Spinal cord (tissue), 10 donors: ENCODE data around the gene RTBDN. TPM values are rescaled to one million over a fixed set of nuclear protein-coding genes. Genes with fewer than 3 reads are reported as not detected.
"Not testable (repeated sequence)": the region's sequence is repeated elsewhere in the genome, so short reads cannot be mapped to it uniquely, and the experiment has no call there.

ENCODE experiments used
- DNase-seq, 6 donors: peaks; one replicate each; pipeline versions ENCODE4 v3.0.0 to v3.0.0-alpha.2; 2013 to 2015; ENCODE audit warnings: low spot score in 6 of 6, low read depth in 4 of 6
- H3K27ac ChIP-seq: one replicate; pipeline ENCODE4 v1.5.1; 2013; ENCODE audit warnings: low read depth, low read length, control low read depth
- H3K27me3 ChIP-seq: one replicate; pipeline ENCODE4 v1.6.1; 2013; ENCODE audit warnings: low read length; ENCODE audit not compliant: control insufficient read depth, insufficient read depth
- H3K36me3 ChIP-seq: one replicate; pipeline ENCODE4 v1.6.1; 2013; ENCODE audit warnings: low read length; ENCODE audit not compliant: control insufficient read depth, insufficient read depth
- H3K4me1 ChIP-seq: one replicate; pipeline ENCODE4 v1.6.1; 2013; ENCODE audit warnings: low read length; ENCODE audit not compliant: control insufficient read depth, insufficient read depth
- H3K4me3 ChIP-seq: one replicate; pipeline ENCODE4 v1.5.1; 2013; ENCODE audit warnings: low read depth, low read length, control low read depth
- H3K9me3 ChIP-seq: one replicate; pipeline ENCODE4 v1.6.1; 2013; ENCODE audit warnings: low read length; ENCODE audit not compliant: control insufficient read depth, insufficient read depth
- WGBS: methylation state at CpG from one replicate; pipeline ENCODE4 v1.1.5; 2013; ENCODE audit warnings: missing lambda C conversion rate; ENCODE audit not compliant: insufficient coverage; 5-methylcytosine and 5-hydroxymethylcytosine counted together
- polyA plus RNA-seq, 2 donors: library from polyadenylated mRNA; unstranded; fragments of 120-200 nt; gene quantifications; one replicate each; pipeline ENCODE4 v1.2.1, GENCODE V29; 2013; ENCODE audit not compliant: insufficient read length in 2 of 2
- total RNA-seq, 2 donors: library from RNA; depleted of rRNA in 1 of 2; stranded (reverse); fragments of 120-200 nt in 1 of 2; fragments of >200 nt in 1 of 2; gene quantifications; one replicate each; pipeline versions ENCODE4 v1.2.3 to v1.2.4, GENCODE V29; 2013 to 2014
- donor health status: healthy.

Gene RTBDN
- total and polyA plus RNA-seq, 4 donors, result 1.1 to 6.8 (median 3.8) TPM

- H3K27me3 ChIP-seq, result no peaks in the 10 kb centered on the region
- DNase-seq, result no peak
- H3K36me3 ChIP-seq, result peaks cover 63% of the 10 kb centered on the region
- H3K4me3 ChIP-seq, result no peak overlapping the region
- no peak overlapping the region for H3K27ac ChIP-seq
- no peaks in the 10 kb centered on the region for H3K4me1 ChIP-seq
- H3K9me3 ChIP-seq, result no peaks in the 10 kb centered on the region
- 96% methylated on average over 31 of the region's 35 CpGs for WGBS
Observed at GRCh38 chr19:12858041-12858928, 23.9 kb upstream of the RTBDN start.

GRCh38 chr19:12856653-12857052 lies 22.3 kb upstream of the RTBDN start:
- Histone ChIP-seq H3K9me3 (no peaks in the 10 kb centered on the region), H3K4me1 (no peaks in the 10 kb centered on the region), H3K36me3 (peaks cover 71% of the 10 kb centered on the region), H3K4me3 (no peak overlapping the region), H3K27ac (no peak overlapping the region), H3K27me3 (no peaks in the 10 kb centered on the region)
- WGBS, result no CpG with 5 or more reads among the region's 1 CpG
- no peak for DNase-seq

DNA sequence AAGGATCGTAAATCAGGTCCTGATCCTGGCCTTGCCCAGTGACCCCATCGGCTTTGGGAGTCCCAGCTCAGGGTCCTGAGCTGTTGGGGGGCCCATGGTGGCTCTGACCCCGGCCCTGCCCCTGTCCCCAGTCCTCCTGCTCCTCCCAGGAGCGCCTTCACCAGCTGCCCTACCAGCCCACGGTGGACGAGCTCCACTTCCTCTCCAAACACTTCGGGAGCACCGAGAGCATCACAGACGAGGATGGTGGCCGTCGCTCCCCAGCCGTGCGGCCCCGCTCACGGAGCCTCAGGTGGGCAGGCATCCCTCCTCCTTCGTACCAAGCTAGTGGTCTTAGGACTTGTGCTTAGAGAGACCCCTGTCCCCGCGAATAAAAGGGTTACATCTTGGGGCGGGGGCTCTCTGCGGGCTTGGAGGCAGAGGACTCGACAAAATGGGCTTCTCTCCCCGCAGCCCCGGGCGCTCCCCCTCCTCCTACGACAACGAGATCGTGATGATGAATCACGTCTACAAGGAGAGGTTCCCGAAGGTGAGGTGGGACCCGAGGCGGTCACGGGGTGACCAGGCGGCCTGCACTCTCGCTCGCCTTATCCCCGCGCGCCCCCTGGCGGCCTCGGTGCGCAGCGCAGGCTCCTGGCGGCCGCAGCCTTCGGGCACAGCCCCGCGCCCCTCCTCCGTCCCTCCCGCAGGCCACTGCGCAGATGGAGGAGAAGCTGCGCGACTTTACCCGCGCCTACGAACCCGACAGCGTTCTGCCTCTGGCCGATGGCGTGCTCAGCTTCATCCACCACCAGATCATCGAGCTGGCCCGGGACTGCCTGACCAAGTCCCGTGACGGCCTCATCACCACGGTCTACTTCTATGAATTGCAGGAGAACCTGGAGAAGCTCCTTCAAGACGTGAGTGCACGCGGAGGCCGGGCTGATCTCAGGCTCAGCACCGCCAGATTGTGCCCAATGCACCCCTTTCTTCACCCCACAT lies 13.1 kb upstream of the RTBDN start:
- Histone ChIP-seq H3K27me3 (no peaks in the 10 kb centered on the region), H3K4me1 (peaks cover 13% of the 10 kb centered on the region), H3K9me3 (no peaks in the 10 kb centered on the region), H3K4me3 (peak overlapping the region; percentile 16), H3K27ac (no peak overlapping the region), H3K36me3 (peaks cover 53% of the 10 kb centered on the region)
- WGBS, result 18% methylated on average over 65 of the region's 69 CpGs
- peak in 2 of 6 donors; percentile 83 to 87 for DNase-seq

DNA sequence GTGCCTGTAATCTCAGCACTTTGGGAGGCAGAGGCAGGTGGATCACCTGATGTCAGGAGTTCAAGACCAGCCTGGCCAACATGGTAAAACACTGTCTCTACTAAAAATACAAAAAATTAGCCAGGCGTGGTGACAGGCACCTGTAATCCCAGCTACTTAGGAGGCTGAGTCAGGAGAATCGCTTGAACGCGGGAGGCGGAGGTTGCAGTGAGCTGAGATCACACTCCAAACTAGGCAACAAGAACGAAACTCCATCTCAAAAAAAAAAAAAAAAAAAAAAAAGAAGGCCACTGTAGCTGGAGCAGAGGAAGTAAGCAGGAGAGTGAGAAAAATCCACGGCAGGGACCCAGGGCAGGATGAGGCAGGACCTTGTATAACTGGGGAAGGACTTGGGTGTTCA lies 12.2 kb upstream of the RTBDN start:
- not testable (repeated sequence) for H3K4me3 ChIP-seq, H3K27ac ChIP-seq, DNase-seq, H3K27me3 ChIP-seq, H3K9me3 ChIP-seq
- WGBS, result no CpG with 5 or more reads among the region's 7 CpGs
- peaks cover 53% of the 10 kb centered on the region for H3K36me3 ChIP-seq
- H3K4me1 ChIP-seq, result peaks cover 17% of the 10 kb centered on the region

GRCh38 chr19:12843999-12844732 lies 9.8 kb upstream of the RTBDN start:
- no peak for DNase-seq
- Histone ChIP-seq H3K4me3 (no peak overlapping the region), H3K36me3 (peaks cover 42% of the 10 kb centered on the region), H3K4me1 (peaks cover 37% of the 10 kb centered on the region), H3K27ac (no peak overlapping the region), H3K9me3 (no peaks in the 10 kb centered on the region), H3K27me3 (peaks cover 17% of the 10 kb centered on the region)
- WGBS, result 89% methylated on average over 3 of the region's 3 CpGs

DNA sequence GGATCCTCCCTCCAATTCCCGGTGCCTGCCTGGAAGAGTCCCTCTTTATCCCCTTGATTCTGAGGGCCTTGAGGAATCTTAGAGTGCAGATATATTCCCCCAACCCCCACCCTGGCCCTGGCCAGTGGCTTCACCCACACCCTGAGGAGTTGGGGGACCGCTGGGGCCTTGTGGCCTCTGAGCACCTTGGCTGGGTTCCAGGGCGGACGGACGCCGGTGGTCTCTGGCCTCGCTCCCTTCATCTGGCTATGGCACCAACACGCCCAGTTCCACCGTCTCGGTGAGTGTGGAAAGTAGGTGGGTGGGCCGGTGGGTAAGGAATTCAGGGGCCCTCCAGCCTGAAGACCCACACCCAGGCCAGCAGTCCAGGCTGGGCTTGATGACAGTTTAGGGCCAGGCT lies 8.9 kb upstream of the RTBDN start:
- Histone ChIP-seq H3K4me1 (peaks cover 44% of the 10 kb centered on the region), H3K4me3 (no peak overlapping the region), H3K27ac (no peak overlapping the region), H3K36me3 (peaks cover 39% of the 10 kb centered on the region), H3K9me3 (no peaks in the 10 kb centered on the region), H3K27me3 (peaks cover 23% of the 10 kb centered on the region)
- 96% methylated on average over 6 of the region's 11 CpGs for WGBS
- DNase-seq, result no peak

- no peak overlapping the region for H3K4me3 ChIP-seq
- H3K9me3 ChIP-seq, result no peaks in the 10 kb centered on the region
- peaks cover 44% of the 10 kb centered on the region for H3K4me1 ChIP-seq
- peaks cover 29% of the 10 kb centered on the region for H3K27me3 ChIP-seq
- no peak overlapping the region for H3K27ac ChIP-seq
- no peak for DNase-seq
- 97% methylated on average over 18 of the region's 18 CpGs for WGBS
- H3K36me3 ChIP-seq, result peaks cover 31% of the 10 kb centered on the region
Observed at GRCh38 chr19:12842511-12842910, 8.1 kb upstream of the RTBDN start.

GRCh38 chr19:12841094-12841493 lies 6.7 kb upstream of the RTBDN start:
- H3K4me1 ChIP-seq, result peaks cover 40% of the 10 kb centered on the region
- H3K4me3 ChIP-seq, result peak overlapping the region; percentile 35
- H3K27ac ChIP-seq, result no peak overlapping the region
- peaks cover 25% of the 10 kb centered on the region for H3K36me3 ChIP-seq
- no peaks in the 10 kb centered on the region for H3K9me3 ChIP-seq
- H3K27me3 ChIP-seq, result peaks cover 33% of the 10 kb centered on the region
- peak in 2 of 6 donors; percentile 85 to 95 for DNase-seq
- WGBS, result 0% methylated on average over 29 of the region's 29 CpGs
